ENCODE data around the gene KCNMA1. TPM values are rescaled to one million over a fixed set of nuclear protein-coding genes. Genes with fewer than 3 reads are reported as not detected.

Gene KCNMA1
- total RNA-seq, 2 donors from 2014 or later = 5.9 to 9.3 TPM

DNA sequence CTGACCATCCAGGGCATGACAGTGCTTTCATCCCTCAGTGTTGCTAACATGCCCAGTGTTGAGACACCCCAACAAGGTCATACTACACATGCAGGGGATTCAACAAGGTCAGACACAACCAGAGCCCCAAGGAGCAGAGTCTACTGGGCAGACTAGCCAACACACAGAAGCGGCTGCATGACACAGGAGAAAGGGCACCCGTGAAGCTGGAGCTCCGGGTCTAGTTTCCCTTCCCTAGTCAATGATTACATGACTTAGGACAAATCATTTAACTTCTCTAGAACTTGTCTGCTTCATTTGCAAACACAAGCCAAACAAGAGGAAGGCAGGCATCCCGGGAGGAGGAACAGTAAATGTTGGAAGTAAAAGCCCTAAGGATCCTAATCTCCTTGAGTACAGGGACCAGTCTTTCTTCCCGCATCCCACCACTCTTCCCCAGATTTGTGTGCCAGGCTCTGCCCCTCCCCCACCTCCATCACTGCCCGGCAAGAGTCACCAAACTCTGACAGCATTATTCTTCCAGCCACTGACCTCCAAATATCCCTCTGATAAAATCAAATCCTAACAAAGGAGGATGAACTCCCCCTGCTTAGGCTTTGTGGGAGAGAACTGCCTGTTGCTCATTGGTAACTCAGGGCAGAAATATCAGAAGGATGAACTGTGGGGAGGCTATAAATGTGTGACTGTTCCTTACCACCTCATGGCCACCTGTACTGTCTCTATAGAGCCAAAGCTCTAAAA, 104.3 kb downstream of the KCNMA1 start:
- Histone ChIP-seq H3K36me3 (replicated peaks in 1 of 2; ENCODE audit: insufficient read depth in 1 of 2, low read depth in 2 of 2) (no peaks in the 10 kb centered on the region), H3K27me3 (no peaks in the 10 kb centered on the region), H3K4me1 (peaks cover 11% of the 10 kb centered on the region), H3K27ac (no peak overlapping the region), H3K4me3 (no peak overlapping the region), H3K9me3 (no peaks in the 10 kb centered on the region)
- TF ChIP-seq POLR2A (IDR thresholded peaks at IDR 0.05) = no peak
- TF ChIP-seq, protein P1, sequence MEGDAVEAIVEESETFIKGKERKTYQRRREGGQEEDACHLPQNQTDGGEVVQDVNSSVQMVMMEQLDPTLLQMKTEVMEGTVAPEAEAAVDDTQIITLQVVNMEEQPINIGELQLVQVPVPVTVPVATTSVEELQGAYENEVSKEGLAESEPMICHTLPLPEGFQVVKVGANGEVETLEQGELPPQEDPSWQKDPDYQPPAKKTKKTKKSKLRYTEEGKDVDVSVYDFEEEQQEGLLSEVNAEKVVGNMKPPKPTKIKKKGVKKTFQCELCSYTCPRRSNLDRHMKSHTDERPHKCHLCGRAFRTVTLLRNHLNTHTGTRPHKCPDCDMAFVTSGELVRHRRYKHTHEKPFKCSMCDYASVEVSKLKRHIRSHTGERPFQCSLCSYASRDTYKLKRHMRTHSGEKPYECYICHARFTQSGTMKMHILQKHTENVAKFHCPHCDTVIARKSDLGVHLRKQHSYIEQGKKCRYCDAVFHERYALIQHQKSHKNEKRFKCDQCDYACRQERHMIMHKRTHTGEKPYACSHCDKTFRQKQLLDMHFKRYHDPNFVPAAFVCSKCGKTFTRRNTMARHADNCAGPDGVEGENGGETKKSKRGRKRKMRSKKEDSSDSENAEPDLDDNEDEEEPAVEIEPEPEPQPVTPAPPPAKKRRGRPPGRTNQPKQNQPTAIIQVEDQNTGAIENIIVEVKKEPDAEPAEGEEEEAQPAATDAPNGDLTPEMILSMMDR (IDR thresholded peaks at IDR 0.05) = no peak
- DNase-seq (peak in 2 of 4 donors; percentile 31 to 38), ATAC-seq (peak; percentile 48)
- 22 to 44% methylated on average over 6 of the region's 6 CpGs for WGBS, 2 donors
- intact Hi-C loops (cut with DNase I) = no loop called here

GRCh38 chr10:77532068-77532467, 105.5 kb downstream of the KCNMA1 start:
- ATAC-seq (no peak), DNase-seq (no peak)
- TF ChIP-seq, protein P1 (IDR thresholded peaks at IDR 0.05) = no peak
- TF ChIP-seq POLR2A (IDR thresholded peaks at IDR 0.05) = no peak
- peaks cover 11% of the 10 kb centered on the region for H3K4me1 ChIP-seq
- H3K27ac ChIP-seq = no peak overlapping the region
- no peaks in the 10 kb centered on the region for H3K27me3 ChIP-seq
- no peak overlapping the region for H3K4me3 ChIP-seq
- WGBS, 2 donors = 84 to 85% methylated on average over 12 of the region's 12 CpGs
- no peaks in the 10 kb centered on the region for H3K9me3 ChIP-seq
- no peaks in the 10 kb centered on the region for H3K36me3 ChIP-seq (replicated peaks in 1 of 2; ENCODE audit: insufficient read depth in 1 of 2, low read depth in 2 of 2)
- intact Hi-C loops (cut with DNase I) = no loop called here

DNA sequence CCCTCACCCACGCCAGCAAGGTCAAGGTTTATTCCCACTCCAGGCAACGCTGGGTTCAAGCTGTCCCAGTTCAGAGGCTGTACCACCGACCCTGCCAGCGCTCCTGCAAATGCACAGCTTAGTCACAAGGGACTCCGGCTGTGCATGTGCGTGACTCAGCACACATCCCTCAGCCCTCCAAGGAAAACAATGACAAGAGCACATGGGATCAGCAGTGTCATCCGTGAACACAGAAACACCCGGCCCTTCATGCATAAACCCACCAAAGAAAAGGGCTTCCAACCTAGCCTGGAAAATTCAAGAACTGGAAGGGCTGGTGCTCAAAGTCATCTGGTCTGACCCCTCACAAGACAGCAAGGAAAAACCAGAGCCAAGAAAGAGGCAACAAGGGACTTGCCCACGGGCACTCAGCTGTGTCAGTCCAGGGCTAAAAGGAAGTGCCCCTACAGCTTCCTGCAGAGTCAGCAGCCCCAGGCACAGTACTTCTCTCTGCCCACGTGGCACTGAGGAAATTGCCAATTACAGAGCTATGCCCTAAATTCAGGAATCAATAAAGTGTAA, 106.1 kb downstream of the KCNMA1 start:
- H3K36me3 ChIP-seq (replicated peaks in 1 of 2; ENCODE audit: insufficient read depth in 1 of 2, low read depth in 2 of 2) = no peaks in the 10 kb centered on the region
- no peaks in the 10 kb centered on the region for H3K9me3 ChIP-seq
- TF ChIP-seq POLR2A (IDR thresholded peaks at IDR 0.05) = no peak
- TF ChIP-seq, protein P1 (IDR thresholded peaks at IDR 0.05) = no peak
- H3K27ac ChIP-seq = no peak overlapping the region
- intact Hi-C loops (cut with DNase I) = no loop called here
- no peak overlapping the region for H3K4me3 ChIP-seq
- DNase-seq (peak in 1 of 4 donors; percentile 33), ATAC-seq (no peak)
- H3K4me1 ChIP-seq = peaks cover 11% of the 10 kb centered on the region
- WGBS, 2 donors = 69 to 89% methylated on average over 10 of the region's 10 CpGs
- no peaks in the 10 kb centered on the region for H3K27me3 ChIP-seq

GRCh38 chr10:77530011-77530410, 107.6 kb downstream of the KCNMA1 start:
- H3K27me3 ChIP-seq = no peaks in the 10 kb centered on the region
- 77 to 83% methylated on average over 3 of the region's 3 CpGs for WGBS, 2 donors
- no peak for TF ChIP-seq POLR2A (IDR thresholded peaks at IDR 0.05)
- TF ChIP-seq, protein P1 (IDR thresholded peaks at IDR 0.05) = no peak
- no peaks in the 10 kb centered on the region for H3K36me3 ChIP-seq (replicated peaks in 1 of 2; ENCODE audit: insufficient read depth in 1 of 2, low read depth in 2 of 2)
- DNase-seq = no peak
- no peak overlapping the region for H3K27ac ChIP-seq
- no peak overlapping the region for H3K4me3 ChIP-seq
- intact Hi-C loops (cut with DNase I) = no loop called here
- no peaks in the 10 kb centered on the region for H3K9me3 ChIP-seq
- ATAC-seq = no peak
- H3K4me1 ChIP-seq = peaks cover 11% of the 10 kb centered on the region
